Measurements from ENCODE around the gene UNKL.

The UNKL gene

GRCh38 chr16:1414532-1415260 lies at the start of gene UNKL:
TSS of gene UNKL (minus strand) at chr16:1414704. CDS start at chr16:1414691, 13 bp downstream.
- DNase-seq (ENCODE audit: low spot score): peak; percentile 31

- no peak for DNase-seq (ENCODE audit: low spot score)
Measured at GRCh38 chr16:1461146-1461545, 46.6 kb upstream of the UNKL start.

DNA sequence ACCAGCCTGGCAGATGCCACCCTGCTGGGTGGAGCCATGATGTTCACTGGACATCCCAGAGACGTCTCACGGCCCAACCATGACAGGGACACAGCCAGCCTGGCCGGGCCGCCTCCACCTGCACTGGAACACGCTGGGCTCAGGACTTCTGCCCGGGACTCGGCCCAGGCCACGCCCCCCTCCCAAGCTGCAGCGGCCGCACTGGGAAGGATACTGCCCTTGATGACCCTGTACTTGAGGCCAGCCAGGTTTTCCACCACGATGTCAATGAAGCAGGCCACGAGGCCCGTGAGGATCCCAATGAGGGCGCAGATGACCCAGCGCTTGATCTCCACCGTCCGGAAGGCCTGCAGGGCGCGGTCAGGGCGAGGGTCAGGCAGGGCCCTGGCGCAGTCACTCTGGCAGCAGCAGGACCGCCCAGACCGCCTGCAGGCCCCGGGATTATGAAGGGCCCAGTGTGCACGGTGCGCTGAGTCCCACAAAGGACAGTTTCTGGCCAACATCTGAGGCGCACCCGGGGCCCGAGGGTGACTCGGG lies 46.2 kb upstream of the UNKL start:
- DNase-seq (ENCODE audit: low spot score): no peak

DNA sequence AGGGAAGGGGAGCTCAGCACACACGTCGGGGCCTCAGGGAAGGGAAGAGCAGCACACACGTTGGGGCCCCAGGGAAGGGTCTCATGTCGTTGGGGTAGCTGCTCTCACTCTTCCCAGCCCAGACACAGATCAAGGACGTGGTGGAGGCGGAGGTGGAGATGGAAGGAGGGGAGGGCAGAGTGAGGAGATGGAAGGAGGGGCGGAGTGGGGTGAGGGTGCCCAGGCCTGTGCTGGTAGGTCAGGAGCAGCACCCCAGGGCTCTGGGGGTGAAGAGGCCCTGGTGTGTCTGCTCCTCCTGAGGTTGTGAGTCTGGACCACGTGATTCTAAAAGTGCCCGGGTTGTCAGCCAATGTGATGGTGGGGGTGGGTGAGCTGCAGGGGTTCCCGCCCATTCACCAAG lies 45.5 kb upstream of the UNKL start:
- no peak for DNase-seq (ENCODE audit: low spot score)

DNA sequence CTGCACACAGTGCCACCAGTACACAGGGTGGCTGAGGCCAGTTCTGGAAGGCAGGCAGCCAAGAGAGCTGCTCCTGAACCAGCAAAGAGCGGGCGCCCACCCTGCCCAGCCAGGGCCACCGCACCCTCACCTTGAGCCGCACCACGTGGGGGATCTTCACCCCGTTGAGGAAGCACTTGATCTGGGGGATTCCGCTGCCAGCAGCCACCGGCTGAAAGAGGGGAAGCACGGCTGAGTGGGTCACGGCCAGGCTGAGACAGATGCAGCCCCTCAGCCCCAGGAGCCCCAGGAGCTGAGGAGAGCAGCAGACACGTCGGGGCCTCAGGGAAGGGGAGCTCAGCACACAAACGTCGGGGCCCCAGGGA lies 44.5 kb upstream of the UNKL start:
- DNase-seq (ENCODE audit: low spot score): no peak

GRCh38 chr16:1458336-1458976 lies 44.0 kb upstream of the UNKL start:
- DNase-seq (ENCODE audit: low spot score): no peak

DNA sequence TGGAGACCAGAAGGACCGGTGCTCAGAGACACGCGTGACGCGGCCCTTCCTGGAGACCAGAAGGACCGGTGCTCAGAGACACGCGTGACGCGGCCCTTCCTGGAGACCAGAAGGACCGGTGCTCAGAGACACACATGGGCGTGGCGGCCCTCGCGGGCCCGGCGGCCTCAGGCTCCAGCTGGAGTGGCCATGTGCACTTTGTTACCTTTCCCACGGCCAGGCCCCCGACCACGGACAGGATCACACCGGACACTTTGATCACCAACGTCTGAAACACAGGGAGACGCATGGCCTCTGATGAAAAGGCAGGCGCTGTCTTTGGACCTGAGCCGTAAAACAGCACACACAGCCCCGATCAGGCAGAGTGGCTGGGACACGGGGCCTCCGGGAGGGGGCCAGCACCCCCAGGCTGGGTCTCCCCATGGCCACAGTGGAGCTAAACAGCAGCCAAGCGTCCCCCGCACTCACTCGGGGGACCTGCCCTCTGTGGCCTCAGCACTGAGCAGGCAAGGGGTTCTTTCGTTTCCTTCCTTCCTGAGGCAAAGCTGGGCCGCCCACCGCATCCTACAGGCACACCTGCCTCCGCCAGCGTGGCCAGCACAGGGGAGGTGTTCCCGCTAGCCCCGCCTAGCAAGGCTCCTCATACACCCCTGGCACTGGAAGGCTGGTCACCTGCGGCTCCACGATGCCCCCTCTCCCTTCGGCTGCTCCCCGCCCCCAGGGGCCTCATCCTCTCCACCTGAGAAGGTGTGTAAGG lies 43.2 kb upstream of the UNKL start:
- no peak for DNase-seq (ENCODE audit: low spot score)

- DNase-seq (ENCODE audit: low spot score): no peak
Measured at GRCh38 chr16:1456951-1457350, 42.4 kb upstream of the UNKL start.

DNA sequence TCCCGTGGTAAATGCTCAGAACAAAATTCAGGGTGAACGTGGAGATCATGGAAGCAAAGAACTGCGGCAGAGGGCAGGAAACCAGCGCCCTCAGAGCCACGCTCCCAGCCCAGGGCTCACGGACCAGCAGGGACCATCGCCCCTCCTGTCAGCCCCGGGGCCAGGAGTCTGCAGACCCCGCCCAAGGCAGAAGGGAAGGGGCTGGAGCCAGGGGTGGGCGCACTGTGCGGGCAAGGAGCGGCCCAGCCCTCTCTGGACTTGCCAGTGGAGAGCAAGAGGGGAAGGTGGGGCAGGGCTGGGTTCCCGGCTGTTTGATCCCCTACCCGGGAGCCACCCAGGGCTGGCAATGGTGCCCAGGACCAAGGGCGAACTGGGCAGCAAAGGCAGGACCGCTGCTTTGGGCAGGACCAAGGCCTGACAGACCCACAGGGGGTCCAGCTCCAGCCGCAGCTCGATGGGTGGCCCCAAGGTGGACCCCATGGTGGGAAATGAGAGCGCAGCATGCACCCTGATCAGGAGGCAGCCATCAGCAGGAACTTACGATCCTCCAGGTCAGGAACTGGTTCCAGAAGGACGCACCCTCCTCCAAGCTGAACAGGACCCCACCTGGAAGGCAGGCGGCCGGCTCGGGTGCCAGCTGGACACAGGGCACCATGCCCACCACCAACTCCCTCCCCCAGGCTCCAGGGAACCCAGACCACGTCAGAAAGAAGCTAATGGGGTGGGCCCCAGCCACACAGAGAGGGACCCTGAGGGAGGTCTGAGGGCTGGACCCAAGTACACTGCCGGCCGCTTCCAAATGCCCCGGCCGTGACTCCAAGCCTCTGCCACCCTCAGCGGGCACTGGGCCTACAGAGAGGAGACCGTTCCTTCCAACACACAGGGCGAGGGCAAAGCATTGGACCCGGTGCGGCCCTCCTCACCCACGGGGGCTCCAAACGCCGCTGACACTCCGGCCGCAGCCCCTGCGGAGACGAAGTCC lies 41.0 kb upstream of the UNKL start:
- no peak for DNase-seq (ENCODE audit: low spot score)

GRCh38 chr16:1454561-1454960 lies 40.1 kb upstream of the UNKL start:
- DNase-seq (ENCODE audit: low spot score): no peak

DNA sequence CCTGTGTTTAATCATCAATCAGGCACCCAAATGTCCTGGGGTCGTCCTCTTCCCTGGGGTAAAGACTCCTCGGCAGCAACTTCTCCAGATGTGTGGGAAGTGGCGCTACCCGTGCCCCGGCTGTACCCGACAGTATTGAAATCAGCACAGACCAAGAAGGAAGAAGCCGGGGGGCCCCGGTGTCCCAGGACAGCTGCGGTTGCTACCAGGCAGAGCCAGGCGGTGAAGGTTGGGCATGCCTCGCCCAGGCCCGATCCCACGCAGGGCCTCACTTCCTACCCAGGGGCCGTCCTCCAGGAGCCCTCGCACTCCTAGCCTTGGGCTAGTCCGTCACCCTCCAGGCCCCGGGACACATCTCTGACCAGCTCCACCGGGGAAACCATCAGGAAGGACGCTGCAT lies 38.8 kb upstream of the UNKL start:
- DNase-seq (ENCODE audit: low spot score): no peak

DNA sequence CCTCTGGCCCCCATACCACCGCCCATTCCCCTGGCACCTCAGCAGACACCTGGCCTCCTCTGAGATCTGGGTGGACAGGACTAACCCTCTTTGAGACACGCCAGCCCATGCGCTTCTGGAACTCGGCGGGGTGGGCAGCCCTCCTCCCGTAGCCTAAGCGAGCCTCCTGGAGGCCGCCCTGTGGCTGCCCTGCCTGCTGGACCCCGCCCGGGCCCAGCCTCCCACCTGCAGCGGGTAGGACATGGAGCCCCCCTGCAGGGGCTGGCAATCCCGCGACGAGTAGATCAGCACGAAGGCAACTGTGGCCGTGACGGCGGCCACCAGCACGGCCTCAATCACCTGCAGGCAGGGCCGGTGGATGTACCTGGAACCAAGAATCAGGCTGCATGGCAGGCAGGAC lies 38.0 kb upstream of the UNKL start:
- no peak for DNase-seq (ENCODE audit: low spot score)

DNA sequence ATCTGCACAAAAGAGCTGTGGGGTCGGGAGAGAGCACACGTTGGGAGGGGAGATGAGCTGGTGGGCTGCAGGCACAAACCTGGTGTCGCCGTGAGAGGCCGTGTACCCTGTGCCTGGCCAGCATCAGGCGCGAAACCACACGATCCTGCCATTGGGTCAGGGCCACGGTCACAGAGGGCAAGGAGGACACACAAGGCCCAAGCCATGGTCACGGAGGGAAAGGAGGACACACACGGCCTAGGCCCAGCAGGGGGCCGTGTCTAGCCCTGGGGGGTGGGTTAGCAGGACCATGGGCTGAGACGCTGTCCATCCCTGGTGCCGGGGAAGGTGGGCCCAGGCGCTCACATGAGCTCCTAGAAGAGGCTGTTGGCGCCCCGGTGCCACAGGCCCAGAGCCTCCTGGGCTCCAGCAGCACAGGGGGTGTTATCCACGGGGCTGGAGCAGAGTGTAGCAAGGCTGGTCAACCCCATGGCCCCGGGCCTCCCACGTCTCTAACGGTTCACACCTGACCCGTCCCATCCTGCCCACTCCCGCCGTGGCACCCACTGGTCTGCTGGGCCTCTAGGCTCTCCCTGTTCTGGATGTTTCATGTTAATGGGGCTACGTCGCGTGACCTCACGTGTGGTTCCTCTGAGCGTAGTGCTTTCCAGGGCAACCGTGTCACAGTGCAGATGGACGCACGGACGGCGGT lies 37.3 kb upstream of the UNKL start:
- no peak for DNase-seq (ENCODE audit: low spot score)

DNA sequence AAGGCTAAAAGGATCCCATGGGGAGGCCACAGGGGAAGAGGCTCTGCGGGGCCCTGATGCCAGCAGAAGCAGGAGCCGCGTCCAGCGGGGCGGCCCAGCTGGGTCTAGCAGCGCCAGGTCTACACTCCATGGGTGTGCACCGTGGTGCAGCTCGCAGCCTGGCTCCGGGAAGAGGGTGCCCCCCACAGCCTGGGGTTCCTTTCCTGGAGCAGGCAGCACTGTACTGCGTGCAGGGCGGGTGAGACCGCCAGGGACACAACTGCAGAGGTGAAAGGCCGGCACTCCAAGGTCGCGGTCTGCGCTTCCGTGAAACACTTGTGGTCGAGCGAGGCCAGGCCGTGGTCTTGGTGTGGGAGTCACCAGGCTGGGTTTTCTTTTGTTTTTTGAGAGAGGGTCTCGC lies 36.3 kb upstream of the UNKL start:
- no peak for DNase-seq (ENCODE audit: low spot score)

DNA sequence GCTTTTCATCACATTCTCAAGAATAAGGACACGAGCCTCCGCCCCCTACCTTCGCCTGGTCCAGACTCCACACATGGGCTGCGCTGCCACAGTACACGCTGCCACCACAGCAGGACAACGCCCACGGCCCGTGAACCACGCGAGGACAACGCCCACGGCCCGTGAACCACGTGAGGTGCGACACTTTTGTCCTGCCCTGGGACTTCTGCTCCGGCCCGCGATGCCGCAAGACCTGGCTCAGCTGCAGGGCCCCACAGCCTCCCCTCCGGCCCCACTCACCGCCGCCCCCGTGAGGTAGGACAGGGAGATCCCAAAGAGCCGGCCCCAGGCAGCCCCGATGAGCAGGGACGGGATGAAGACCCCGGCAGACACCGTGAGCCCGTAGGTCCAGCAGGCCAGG lies 35.7 kb upstream of the UNKL start:
- DNase-seq (ENCODE audit: low spot score): no peak

DNA sequence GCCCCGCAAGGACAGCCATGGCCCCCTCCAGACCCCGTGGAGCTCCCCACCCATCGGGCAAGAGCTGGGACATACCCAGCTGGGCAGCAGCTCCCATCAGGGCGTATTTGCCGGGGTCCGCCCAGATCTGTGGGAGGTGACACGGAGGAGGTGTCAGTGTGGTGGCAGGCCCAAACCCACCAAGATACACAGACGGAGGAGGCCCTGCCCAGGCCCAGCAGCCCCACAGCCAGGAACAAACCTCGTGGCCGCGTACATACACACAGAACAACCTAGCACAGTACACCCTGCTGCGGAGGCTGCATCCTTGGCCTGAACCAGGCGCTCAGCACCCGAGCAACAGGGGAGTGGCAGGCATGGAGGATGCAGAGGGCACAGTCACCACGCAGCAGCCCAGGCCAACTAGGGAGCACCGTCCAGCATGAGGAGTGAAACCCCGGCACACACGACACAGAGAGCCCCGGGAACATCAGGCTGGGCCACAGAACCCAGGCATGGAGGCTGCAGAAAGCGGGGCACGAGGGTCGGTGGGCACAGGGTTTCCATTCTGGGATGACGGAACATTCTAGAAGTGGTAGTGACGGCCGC lies 34.8 kb upstream of the UNKL start:
- no peak for DNase-seq (ENCODE audit: low spot score)

- DNase-seq (ENCODE audit: low spot score): no peak
Measured at GRCh38 chr16:1448536-1449116, 34.1 kb upstream of the UNKL start.

- DNase-seq (ENCODE audit: low spot score): no peak
Measured at GRCh38 chr16:1447965-1448364, 33.5 kb upstream of the UNKL start.

DNA sequence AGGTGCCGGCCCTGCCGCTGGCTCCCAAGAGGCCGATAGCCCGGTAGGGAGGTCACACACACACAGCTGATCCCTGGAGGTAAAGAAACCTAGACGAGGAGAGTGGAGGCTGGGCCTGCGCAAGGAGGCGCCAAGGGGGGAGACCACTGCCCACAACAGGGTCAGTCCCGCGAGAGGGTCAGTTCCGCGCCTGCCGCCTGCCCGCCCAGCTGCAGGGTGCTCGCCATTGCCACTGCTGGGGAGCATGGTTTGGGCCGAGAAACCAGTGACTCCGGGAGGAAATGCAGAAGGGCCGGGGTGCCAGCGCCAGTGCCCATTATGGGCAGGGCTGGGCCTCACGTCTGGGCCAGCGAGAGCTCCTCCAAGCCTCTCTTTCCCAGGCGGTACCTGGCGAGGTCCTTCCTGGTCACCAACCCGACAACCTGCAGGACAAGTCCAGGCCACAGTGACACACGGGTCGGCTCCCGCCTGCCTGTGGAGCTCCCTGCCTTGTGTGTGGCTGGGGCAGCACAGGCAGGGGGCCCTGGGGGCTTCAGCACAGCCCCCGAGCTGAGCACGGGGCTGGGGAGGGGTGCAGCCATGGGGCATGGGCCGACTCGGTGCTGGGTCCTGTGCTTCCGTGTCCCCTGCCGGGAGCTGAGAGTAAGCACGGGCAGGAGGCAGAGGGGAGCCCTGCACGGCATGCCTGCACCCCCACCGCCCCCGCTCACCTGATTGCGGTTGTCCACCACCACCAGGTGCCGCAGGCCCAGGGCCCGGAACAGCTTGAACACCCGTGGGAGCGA lies 32.0 kb upstream of the UNKL start:
- no peak for DNase-seq (ENCODE audit: low spot score)

All from cerebellar cortex (tissue), 1 donor.